ENCODE data around the gene ADARB1. TPM values are rescaled to one million over a fixed set of nuclear protein-coding genes. Genes with fewer than 3 reads are reported as not detected.
A peak's percentile ranks its signal among the peaks of the same experiment; 100 is the strongest.

ADARB1 gene
- total and polyA plus RNA-seq, 4 donors, result 54.7 to 224 (median 90.6) TPM

DNA sequence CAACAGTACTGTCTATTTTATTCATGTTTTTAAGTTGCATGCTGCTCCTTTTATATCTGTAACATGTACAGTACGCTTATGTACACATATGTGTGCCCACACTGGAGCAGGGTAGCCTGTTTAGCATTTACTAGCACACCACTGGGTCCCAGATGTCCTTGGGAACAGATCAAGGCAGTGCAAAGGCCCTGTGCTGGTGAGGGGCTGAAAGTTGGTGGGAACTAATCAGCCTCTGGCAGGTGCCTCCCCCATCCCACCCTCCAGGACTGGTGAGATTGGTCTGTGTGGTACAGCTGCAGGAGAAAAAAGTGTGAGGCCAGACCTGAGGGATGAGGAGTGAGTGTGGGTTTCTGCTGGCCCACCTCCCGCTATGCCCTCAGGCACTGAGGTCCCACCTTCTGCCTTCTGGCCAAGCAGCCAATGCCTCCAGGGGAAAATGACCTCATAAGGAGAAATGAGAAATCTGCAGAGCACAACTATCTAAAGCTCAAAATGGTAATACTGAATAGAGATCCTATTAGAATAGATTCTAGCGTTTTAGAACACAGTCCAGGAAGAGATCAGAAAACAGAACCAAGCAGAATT, 154.4 kb downstream of the ADARB1 start:
- peaks cover 0 to under 1% of the 10 kb centered on the region in 2 donors for H3K36me3 ChIP-seq (ENCODE audit: control insufficient read depth in 1 of 2, insufficient read depth in 2 of 2, low read length in 1 of 2)
- no peaks in the 10 kb centered on the region for H3K27me3 ChIP-seq (ENCODE audit: control insufficient read depth in 1 of 2, insufficient read depth in 2 of 2, low read length in 1 of 2)
- WGBS, 2 donors, result 78% methylated on average over 3 of the region's 3 CpGs
- H3K9me3 ChIP-seq (ENCODE audit: control insufficient read depth, low read length), result no peaks in the 10 kb centered on the region
- intact Hi-C loops (cut with DNase I), result no loop called here
- ATAC-seq (ENCODE audit: low FRiP score) (peak; percentile 12), DNase-seq (no peak)
- no peak overlapping the region for H3K27ac ChIP-seq (ENCODE audit: low read depth in 1 of 2, low read length in 2 of 2)
- no peaks in the 10 kb centered on the region for H3K4me1 ChIP-seq (ENCODE audit: control insufficient read depth in 1 of 2, insufficient read depth in 2 of 2, low read length in 2 of 2)
- H3K4me3 ChIP-seq (ENCODE audit: low read length in 2 of 2), result no peak overlapping the region

DNA sequence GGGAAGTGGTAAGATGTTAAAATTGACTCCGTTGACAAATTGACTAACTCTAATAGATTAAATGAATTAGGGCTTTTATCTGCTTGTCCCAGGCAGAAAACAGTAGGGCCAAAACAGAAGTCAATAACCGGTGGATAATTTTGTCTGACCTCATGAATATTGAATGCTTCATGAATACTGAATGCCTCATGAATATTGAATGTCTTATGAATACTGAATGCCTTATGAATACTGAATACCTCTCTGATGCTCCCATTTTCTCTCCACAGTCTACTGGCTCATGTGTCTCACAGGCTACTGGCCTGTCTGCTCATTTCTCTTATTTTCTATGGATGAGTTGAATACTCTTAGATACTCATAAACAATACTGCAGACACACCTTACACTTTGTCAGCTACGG, 157.3 kb downstream of the ADARB1 start:
- H3K4me3 ChIP-seq (ENCODE audit: low read length in 2 of 2), result no peak overlapping the region
- ATAC-seq (ENCODE audit: low FRiP score), result no peak
- H3K36me3 ChIP-seq (ENCODE audit: control insufficient read depth in 1 of 2, insufficient read depth in 2 of 2, low read length in 1 of 2), result no peaks in the 10 kb centered on the region
- DNase-seq, result no peak
- H3K4me1 ChIP-seq (ENCODE audit: control insufficient read depth in 1 of 2, insufficient read depth in 2 of 2, low read length in 2 of 2), result no peaks in the 10 kb centered on the region
- WGBS, 2 donors, result 75 to 85% methylated on average over 3 of the region's 3 CpGs
- H3K9me3 ChIP-seq (ENCODE audit: control insufficient read depth, low read length), result no peaks in the 10 kb centered on the region
- intact Hi-C loops (cut with DNase I), result no loop called here
- no peaks in the 10 kb centered on the region for H3K27me3 ChIP-seq (ENCODE audit: control insufficient read depth in 1 of 2, insufficient read depth in 2 of 2, low read length in 1 of 2)
- no peak overlapping the region for H3K27ac ChIP-seq (ENCODE audit: low read depth in 1 of 2, low read length in 2 of 2)

- intact Hi-C loops (cut with DNase I), result no loop called here
- H3K27me3 ChIP-seq (ENCODE audit: control insufficient read depth in 1 of 2, insufficient read depth in 2 of 2, low read length in 1 of 2), result no peaks in the 10 kb centered on the region
- H3K36me3 ChIP-seq (ENCODE audit: control insufficient read depth in 1 of 2, insufficient read depth in 2 of 2, low read length in 1 of 2), result no peaks in the 10 kb centered on the region
- ATAC-seq (ENCODE audit: low FRiP score) (no peak), DNase-seq (peak in 1 of 2 donors; percentile 72)
- no peaks in the 10 kb centered on the region for H3K9me3 ChIP-seq (ENCODE audit: control insufficient read depth, low read length)
- H3K4me3 ChIP-seq (ENCODE audit: low read length in 2 of 2), result no peak overlapping the region
- no peak overlapping the region for H3K27ac ChIP-seq (ENCODE audit: low read depth in 1 of 2, low read length in 2 of 2)
- 77 to 82% methylated on average over 28 of the region's 28 CpGs for WGBS, 2 donors
- H3K4me1 ChIP-seq (ENCODE audit: control insufficient read depth in 1 of 2, insufficient read depth in 2 of 2, low read length in 2 of 2), result no peaks in the 10 kb centered on the region
These were observed 159.7 kb downstream of the ADARB1 start for GRCh38 chr21:45234127-45234526.

- Histone ChIP-seq H3K27me3 (ENCODE audit: control insufficient read depth in 1 of 2, insufficient read depth in 2 of 2, low read length in 1 of 2) (no peaks in the 10 kb centered on the region), H3K36me3 (ENCODE audit: control insufficient read depth in 1 of 2, insufficient read depth in 2 of 2, low read length in 1 of 2) (no peaks in the 10 kb centered on the region), H3K4me3 (ENCODE audit: low read length in 2 of 2) (no peak overlapping the region), H3K9me3 (ENCODE audit: control insufficient read depth, low read length) (no peaks in the 10 kb centered on the region), H3K27ac (ENCODE audit: low read depth in 1 of 2, low read length in 2 of 2) (no peak overlapping the region), H3K4me1 (ENCODE audit: control insufficient read depth in 1 of 2, insufficient read depth in 2 of 2, low read length in 2 of 2) (no peaks in the 10 kb centered on the region)
- intact Hi-C loops (cut with DNase I), result no loop called here
- no peak for ATAC-seq (ENCODE audit: low FRiP score)
- DNase-seq, result no peak
- 65 to 66% methylated on average over 8 of the region's 8 CpGs for WGBS, 2 donors
These were observed 160.6 kb downstream of the ADARB1 start for GRCh38 chr21:45234965-45235364.

DNA sequence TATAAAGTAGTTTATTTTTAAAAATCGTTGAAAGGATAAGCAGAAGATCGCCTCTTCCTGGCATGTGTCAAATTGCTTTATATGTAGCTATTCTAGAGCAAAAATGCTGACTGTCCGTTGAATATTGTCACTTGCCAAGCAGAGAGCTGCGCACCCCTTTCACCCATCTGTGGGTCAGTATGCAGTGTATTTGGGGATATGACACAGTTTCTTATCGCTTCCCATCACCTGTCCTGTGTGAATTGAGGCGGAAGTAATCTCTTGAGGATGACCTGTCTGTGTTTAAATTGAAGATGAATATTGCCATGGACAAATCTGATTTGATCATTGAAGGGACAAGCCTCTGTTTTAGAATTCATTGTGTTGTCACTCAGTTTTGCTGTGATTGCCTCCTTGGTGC, 161.1 kb downstream of the ADARB1 start:
- WGBS, 2 donors, result 73 to 79% methylated on average over 6 of the region's 6 CpGs
- intact Hi-C loops (cut with DNase I), result no loop called here
- DNase-seq, result no peak
- Histone ChIP-seq H3K36me3 (ENCODE audit: control insufficient read depth in 1 of 2, insufficient read depth in 2 of 2, low read length in 1 of 2) (no peaks in the 10 kb centered on the region), H3K27ac (ENCODE audit: low read depth in 1 of 2, low read length in 2 of 2) (no peak overlapping the region), H3K4me3 (ENCODE audit: low read length in 2 of 2) (no peak overlapping the region), H3K27me3 (ENCODE audit: control insufficient read depth in 1 of 2, insufficient read depth in 2 of 2, low read length in 1 of 2) (no peaks in the 10 kb centered on the region), H3K9me3 (ENCODE audit: control insufficient read depth, low read length) (no peaks in the 10 kb centered on the region), H3K4me1 (ENCODE audit: control insufficient read depth in 1 of 2, insufficient read depth in 2 of 2, low read length in 2 of 2) (no peaks in the 10 kb centered on the region)
- ATAC-seq (ENCODE audit: low FRiP score), result no peak

DNA sequence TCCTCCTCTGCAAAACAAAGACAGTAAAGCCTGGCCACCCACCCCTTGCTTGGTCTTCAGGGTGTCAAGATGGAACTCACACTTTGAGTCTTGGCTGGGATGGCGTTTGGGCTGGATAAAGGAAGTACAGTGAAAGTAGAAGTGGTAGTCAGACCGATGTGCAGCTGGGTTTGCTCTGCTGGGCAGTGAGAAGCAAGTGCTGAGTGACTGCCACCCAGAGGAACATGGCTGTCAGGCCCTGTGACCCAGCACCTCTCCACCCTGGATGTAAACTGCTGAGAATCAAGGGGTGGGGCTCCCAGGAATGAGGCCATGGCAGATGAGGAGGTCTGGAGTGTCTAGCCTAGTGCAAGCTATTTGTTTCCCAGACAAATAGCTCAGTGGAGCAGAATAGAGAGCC, 162.1 kb downstream of the ADARB1 start:
- Histone ChIP-seq H3K36me3 (ENCODE audit: control insufficient read depth in 1 of 2, insufficient read depth in 2 of 2, low read length in 1 of 2) (no peaks in the 10 kb centered on the region), H3K27me3 (ENCODE audit: control insufficient read depth in 1 of 2, insufficient read depth in 2 of 2, low read length in 1 of 2) (no peaks in the 10 kb centered on the region), H3K4me1 (ENCODE audit: control insufficient read depth in 1 of 2, insufficient read depth in 2 of 2, low read length in 2 of 2) (no peaks in the 10 kb centered on the region), H3K27ac (ENCODE audit: low read depth in 1 of 2, low read length in 2 of 2) (no peak overlapping the region), H3K9me3 (ENCODE audit: control insufficient read depth, low read length) (peaks cover 2% of the 10 kb centered on the region), H3K4me3 (ENCODE audit: low read length in 2 of 2) (no peak overlapping the region)
- WGBS, 2 donors, result 58 to 62% methylated on average over 2 of the region's 2 CpGs
- ATAC-seq (ENCODE audit: low FRiP score) (no peak), DNase-seq (no peak)
- intact Hi-C loops (cut with DNase I), result no loop called here

- peaks cover 4% of the 10 kb centered on the region for H3K9me3 ChIP-seq (ENCODE audit: control insufficient read depth, low read length)
- DNase-seq (no peak), ATAC-seq (ENCODE audit: low FRiP score) (no peak)
- H3K4me3 ChIP-seq (ENCODE audit: low read length in 2 of 2), result no peak overlapping the region
- intact Hi-C loops (cut with DNase I), result no loop called here
- H3K36me3 ChIP-seq (ENCODE audit: control insufficient read depth in 1 of 2, insufficient read depth in 2 of 2, low read length in 1 of 2), result no peaks in the 10 kb centered on the region
- WGBS, 2 donors, result 89 to 91% methylated on average over 7 of the region's 7 CpGs
- no peaks in the 10 kb centered on the region for H3K4me1 ChIP-seq (ENCODE audit: control insufficient read depth in 1 of 2, insufficient read depth in 2 of 2, low read length in 2 of 2)
- H3K27me3 ChIP-seq (ENCODE audit: control insufficient read depth in 1 of 2, insufficient read depth in 2 of 2, low read length in 1 of 2), result no peaks in the 10 kb centered on the region
- no peak overlapping the region for H3K27ac ChIP-seq (ENCODE audit: low read depth in 1 of 2, low read length in 2 of 2)
These were observed 163.0 kb downstream of the ADARB1 start for GRCh38 chr21:45237401-45237800.

DNA sequence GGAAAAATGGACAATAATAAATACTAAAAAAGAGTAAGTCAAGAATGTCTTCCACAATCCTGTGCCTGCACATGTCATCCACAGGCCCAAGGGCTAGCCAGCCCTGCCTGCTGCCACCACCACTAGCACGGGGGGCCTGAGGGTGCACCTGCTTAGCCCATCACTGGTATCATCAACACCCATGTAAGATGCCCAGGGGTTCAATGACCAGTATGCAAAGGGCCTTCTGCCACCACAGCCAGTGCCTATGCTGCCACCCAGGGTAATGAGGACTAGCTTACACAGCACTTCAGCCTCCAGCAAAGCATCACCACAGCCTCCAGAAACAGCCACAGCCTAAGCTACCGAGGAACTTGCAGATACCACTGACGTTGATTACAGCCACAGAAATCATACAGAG, 167.0 kb downstream of the ADARB1 start:
- H3K4me3 ChIP-seq (ENCODE audit: low read length in 2 of 2), result no peak overlapping the region
- ATAC-seq (ENCODE audit: low FRiP score), result no peak
- WGBS, 2 donors, result 81 to 84% methylated on average over 3 of the region's 3 CpGs

DNA sequence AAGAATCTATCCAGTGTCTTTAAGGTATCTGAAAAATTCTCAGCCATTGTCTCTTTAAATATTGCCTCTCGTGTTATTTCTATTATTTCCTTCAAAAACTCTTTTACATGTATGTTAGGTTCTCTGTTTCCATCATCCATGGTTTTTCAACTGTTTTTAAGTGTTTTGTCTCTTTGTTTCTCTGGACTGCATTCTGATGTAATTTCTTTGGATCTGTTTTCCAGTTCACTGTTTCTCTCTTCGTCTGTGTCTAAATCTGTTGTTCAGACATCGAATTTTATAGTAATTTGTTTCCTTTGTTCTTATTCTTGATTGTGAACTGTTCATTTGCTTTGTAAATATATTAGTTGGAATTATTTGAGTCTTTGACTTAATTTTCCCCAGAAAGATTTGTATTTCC, 169.2 kb downstream of the ADARB1 start:
- H3K9me3 ChIP-seq (ENCODE audit: control insufficient read depth, low read length), result peaks cover 4% of the 10 kb centered on the region
- no peak for ATAC-seq (ENCODE audit: low FRiP score)
- H3K27me3 ChIP-seq (ENCODE audit: control insufficient read depth in 1 of 2, insufficient read depth in 2 of 2, low read length in 1 of 2), result no peaks in the 10 kb centered on the region
- H3K36me3 ChIP-seq (ENCODE audit: control insufficient read depth in 1 of 2, insufficient read depth in 2 of 2, low read length in 1 of 2), result no peaks in the 10 kb centered on the region
- 39 to 69% methylated on average over 3 of the region's 3 CpGs for WGBS, 2 donors
- intact Hi-C loops (cut with DNase I), result no loop called here
- H3K4me3 ChIP-seq (ENCODE audit: low read length in 2 of 2), result no peak overlapping the region
- DNase-seq, result no peak
- H3K4me1 ChIP-seq (ENCODE audit: control insufficient read depth in 1 of 2, insufficient read depth in 2 of 2, low read length in 2 of 2), result no peaks in the 10 kb centered on the region
- no peak overlapping the region for H3K27ac ChIP-seq (ENCODE audit: low read depth in 1 of 2, low read length in 2 of 2)

More for the DNA sequence above, 167.0 kb downstream of the ADARB1 start:
- Histone ChIP-seq H3K4me1 (ENCODE audit: control insufficient read depth in 1 of 2, insufficient read depth in 2 of 2, low read length in 2 of 2) (no peaks in the 10 kb centered on the region), H3K27ac (ENCODE audit: low read depth in 1 of 2, low read length in 2 of 2) (no peak overlapping the region), H3K27me3 (ENCODE audit: control insufficient read depth in 1 of 2, insufficient read depth in 2 of 2, low read length in 1 of 2) (no peaks in the 10 kb centered on the region), H3K9me3 (ENCODE audit: control insufficient read depth, low read length) (peaks cover 4% of the 10 kb centered on the region), H3K36me3 (ENCODE audit: control insufficient read depth in 1 of 2, insufficient read depth in 2 of 2, low read length in 1 of 2) (no peaks in the 10 kb centered on the region)
- DNase-seq, result no peak
- intact Hi-C loops (cut with DNase I), result no loop called here
